Hematopoietic multipotent progenitor cell treated with erythropoietin and hydrocortisone succinate and interleukin-3 and kit ligand, for 8 days (in vitro differentiated cells): ENCODE results near the gene FBP1.
A peak's percentile ranks its signal among the peaks of the same experiment; 100 is the strongest.

Experiments
- DNase-seq: peaks from one replicate; pipeline ENCODE4 v3.0.0-alpha.2; 2015

Gene FBP1

GRCh38 chr9:94655739-94656138 lies 16.4 kb upstream of the FBP1 start:
- DNase-seq, result no peak

GRCh38 chr9:94654165-94654894 lies 15.0 kb upstream of the FBP1 start:
- DNase-seq, result no peak

GRCh38 chr9:94650949-94651348 lies 11.6 kb upstream of the FBP1 start:
- no peak for DNase-seq

GRCh38 chr9:94649100-94649819 lies 9.9 kb upstream of the FBP1 start:
- DNase-seq, result peak; percentile 56

GRCh38 chr9:94648185-94648584 lies 8.9 kb upstream of the FBP1 start:
- DNase-seq, result no peak

DNA sequence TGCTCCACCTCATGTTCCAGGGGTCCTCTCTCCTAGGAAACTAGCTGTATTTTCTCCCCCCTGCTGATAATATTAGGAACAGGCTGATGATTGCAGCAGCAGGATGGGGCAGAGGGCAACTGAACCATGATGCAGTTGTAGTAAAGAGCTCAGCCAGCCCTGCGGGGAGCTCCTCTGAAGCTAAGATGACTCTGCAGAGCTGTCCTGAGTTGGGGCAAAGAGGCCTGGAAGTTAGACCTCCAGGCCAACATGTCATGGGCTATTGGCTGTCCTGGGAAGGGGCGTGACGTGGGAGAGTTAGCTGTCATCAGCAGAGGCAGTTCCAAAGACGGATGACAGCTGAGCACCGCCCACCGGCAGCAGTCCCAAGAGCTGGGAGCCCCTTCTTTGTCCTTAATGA lies 6.6 kb upstream of the FBP1 start:
- DNase-seq, result no peak

GRCh38 chr9:94644543-94644942 lies 5.2 kb upstream of the FBP1 start:
- no peak for DNase-seq

GRCh38 chr9:94643741-94644140 lies 4.4 kb upstream of the FBP1 start:
- no peak for DNase-seq

- no peak for DNase-seq
These were observed 3.9 kb upstream of the FBP1 start for GRCh38 chr9:94643176-94643575.

- no peak for DNase-seq
These were observed 3.2 kb upstream of the FBP1 start for GRCh38 chr9:94642501-94642900.

- no peak for DNase-seq
These were observed 670 bp upstream of the FBP1 start for GRCh38 chr9:94639999-94640376.

DNA sequence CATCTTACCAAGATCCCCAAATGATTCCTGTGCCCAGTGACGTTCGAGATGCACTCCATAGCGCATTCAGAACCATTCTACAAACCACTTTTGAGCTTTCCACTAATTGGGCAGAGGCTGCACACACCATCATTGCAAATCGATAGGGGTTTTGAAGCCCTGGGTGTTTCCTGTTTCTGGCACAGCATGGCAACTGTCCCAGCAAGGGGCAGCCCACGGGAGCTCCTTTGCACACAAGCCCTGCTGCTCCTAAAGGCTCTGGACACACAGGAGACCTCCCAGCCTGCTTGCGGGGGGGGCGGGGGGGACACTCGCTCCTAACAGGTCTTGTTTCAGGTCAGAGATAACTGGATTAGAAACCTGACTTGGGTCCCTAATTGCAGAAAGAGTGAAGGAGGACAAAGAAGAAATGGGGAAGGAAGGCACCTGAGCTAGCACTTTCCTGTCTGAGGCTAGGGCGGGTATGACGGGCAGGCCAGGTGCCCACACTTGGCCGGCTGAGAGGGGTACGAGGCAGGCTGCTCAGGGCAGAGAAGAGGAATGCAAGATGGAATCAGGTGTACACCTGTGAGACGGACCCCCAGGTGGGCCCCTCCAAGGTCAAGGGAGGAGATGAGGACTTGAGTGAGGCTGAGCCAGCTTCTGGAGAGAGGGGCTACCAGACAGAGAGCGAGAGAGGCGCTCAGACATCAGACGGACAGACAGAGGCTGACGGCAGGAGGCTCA lies 820 bp downstream of the FBP1 start:
- DNase-seq, result no peak

DNA sequence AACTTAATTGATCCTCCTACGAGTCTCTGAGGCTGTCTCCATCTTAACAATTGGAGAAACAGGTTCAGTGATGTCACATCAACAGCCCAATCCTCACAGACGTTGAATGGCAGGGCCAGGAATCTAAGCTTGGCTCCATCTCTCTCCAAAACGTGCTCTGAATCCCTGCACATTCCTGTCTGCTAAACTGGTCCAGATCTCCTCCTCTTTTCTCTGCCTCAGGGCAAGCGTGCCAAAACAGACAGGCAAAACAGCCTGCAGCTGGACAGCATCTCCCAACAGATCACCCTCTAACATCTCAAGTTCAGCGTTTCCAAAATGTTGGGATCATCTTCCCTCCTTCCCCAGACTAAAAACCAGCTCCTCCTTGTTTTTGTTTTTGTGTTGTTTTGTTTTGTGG lies 6.6 kb downstream of the FBP1 start:
- no peak for DNase-seq

DNA sequence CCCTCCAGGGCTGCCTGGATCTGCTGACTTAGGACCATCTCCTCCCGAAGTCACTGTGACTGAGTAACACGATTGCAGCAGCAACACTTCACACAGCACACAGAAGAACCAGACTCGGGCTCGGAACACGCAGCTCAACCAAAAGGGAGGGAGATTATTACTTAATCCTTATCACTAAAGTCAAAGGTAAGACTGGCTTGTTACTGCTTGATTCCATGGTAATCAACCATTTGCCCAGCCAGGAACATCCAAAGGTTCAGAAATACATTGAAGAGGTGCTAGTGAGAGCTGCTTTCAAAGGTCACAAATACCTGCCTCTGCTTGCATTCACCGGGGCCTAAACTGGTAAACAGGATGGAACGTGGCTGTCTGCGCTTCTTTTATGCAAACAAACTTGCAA lies 7.7 kb downstream of the FBP1 start:
- no peak for DNase-seq

- DNase-seq, result no peak
These were observed 8.5 kb downstream of the FBP1 start for GRCh38 chr9:94630833-94631232.

- DNase-seq, result no peak
These were observed 9.0 kb downstream of the FBP1 start for GRCh38 chr9:94630281-94630680.

DNA sequence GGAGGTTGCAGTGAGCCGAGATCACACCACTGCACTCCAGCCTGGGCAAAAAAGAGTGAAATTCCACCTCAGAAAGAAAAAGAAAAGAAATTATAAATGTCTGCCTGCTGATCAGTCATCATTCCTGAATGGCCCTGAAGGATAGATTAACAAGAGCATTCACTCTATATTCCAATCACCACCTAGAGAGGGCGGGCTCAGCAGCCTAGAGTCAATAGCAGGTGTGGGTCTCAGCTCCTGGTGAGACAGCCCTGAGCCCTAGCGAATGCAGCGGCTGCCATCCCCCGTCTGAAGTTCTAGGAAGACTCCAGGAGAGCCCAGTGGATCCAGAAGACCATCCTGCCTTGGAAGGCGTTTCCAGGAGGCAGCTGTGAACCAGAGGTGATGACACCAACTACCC lies 12.0 kb downstream of the FBP1 start:
- DNase-seq, result no peak

- no peak for DNase-seq
These were observed 13.5 kb downstream of the FBP1 start for GRCh38 chr9:94625835-94626234.

DNA sequence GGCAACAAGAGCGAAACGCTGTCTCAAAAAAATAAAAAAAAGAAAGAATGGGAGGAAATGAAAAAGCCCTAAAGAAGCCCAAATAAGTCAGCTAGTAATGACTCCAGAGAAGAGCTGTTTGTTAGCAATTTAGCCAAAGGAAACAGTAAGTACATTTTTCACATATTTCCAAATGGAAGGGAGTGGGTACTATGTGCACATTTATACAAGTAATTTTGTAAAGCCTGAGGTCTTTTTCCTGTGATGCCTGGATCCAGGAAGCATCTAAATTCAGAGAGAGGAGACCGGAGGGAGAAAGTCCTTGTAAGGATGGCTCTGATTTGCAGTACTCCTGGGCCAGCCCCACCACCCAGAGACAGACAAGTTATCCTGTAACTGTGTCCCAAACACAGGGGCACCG lies 14.7 kb downstream of the FBP1 start:
- no peak for DNase-seq

DNA sequence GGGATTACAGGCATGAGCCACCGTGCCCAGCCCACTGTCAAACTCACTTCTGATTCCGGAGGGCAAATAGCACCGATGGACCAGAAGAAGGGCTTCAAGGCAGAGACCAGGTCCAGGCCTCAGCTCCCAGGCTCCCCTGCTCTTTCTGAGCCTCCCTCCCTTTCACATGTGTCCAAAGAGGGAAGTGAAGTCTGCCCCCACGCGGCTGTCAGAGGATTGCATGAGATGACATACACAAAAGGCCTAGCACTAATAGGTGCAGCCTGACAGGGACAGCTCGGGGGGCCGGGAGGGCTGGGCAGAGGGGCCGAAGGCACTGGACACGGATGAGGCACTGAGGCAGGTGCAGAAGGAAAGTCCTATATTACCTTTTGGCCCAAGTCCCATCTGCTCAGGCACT lies 16.1 kb downstream of the FBP1 start:
- peak; percentile 59 for DNase-seq

GRCh38 chr9:94622087-94622800 lies 17.1 kb downstream of the FBP1 start:
- DNase-seq, result no peak

GRCh38 chr9:94619026-94619425 lies 20.3 kb downstream of the FBP1 start:
- DNase-seq, result no peak

- DNase-seq, result no peak
These were observed 26.3 kb downstream of the FBP1 start for GRCh38 chr9:94613003-94613402.
